Mesenchymal stem cell (in vitro differentiated cells and primary cell): Measurements from ENCODE around the gene LRSAM1.

ENCODE experiments used
- DNase-seq: peaks from one replicate; pipeline ENCODE4 v3.0.0-alpha.2; 2013
- H2AFZ ChIP-seq: one replicate; pipeline ENCODE4 v1.6.1; 2013; ENCODE audit warnings: low read depth, mild to moderate bottlenecking, control low read depth, inconsistent platforms, low read length, moderate library complexity
- H2AK5ac ChIP-seq: 2 replicates; pipeline ENCODE4 v1.6.1; 2013; ENCODE audit warnings: low read length, moderate library complexity, mild to moderate bottlenecking, inconsistent platforms; ENCODE audit not compliant: severe bottlenecking
- H2BK120ac ChIP-seq: one replicate; pipeline ENCODE4 v1.6.1; 2013; ENCODE audit warnings: low read depth, mild to moderate bottlenecking, inconsistent platforms, low read length, moderate library complexity
- H2BK12ac ChIP-seq, 2 experiments: one replicate each; pipeline ENCODE4 v1.6.1; 2013; ENCODE audit warnings: inconsistent platforms in 2 of 2, low read length in 2 of 2, mild to moderate bottlenecking in 2 of 2, moderate library complexity in 2 of 2, control low read depth in 1 of 2
- H2BK15ac ChIP-seq: one replicate; pipeline ENCODE4 v1.6.1; 2013; ENCODE audit warnings: mild to moderate bottlenecking, low read depth, inconsistent platforms; ENCODE audit not compliant: poor library complexity, severe bottlenecking
- H2BK5ac ChIP-seq: 2 replicates; pipeline ENCODE4 v1.6.1; 2013; ENCODE audit warnings: low read depth, mild to moderate bottlenecking, low read length, control low read depth, inconsistent platforms; ENCODE audit not compliant: poor library complexity, severe bottlenecking
- H3K14ac ChIP-seq, 2 experiments: one replicate each; pipeline ENCODE4 v1.6.1; 2013; ENCODE audit warnings: inconsistent platforms in 2 of 2, low read length in 2 of 2, control low read depth in 1 of 2, mild to moderate bottlenecking in 1 of 2, moderate library complexity in 1 of 2
- H3K18ac ChIP-seq, 2 experiments: one replicate each; pipeline ENCODE4 v1.6.1; 2013; ENCODE audit warnings: inconsistent platforms in 2 of 2, low read length in 2 of 2, control low read depth in 1 of 2, low read depth in 1 of 2, mild to moderate bottlenecking in 1 of 2
- H3K23ac ChIP-seq, 2 experiments: one replicate each; pipeline ENCODE4 v1.6.1; 2013; ENCODE audit warnings: inconsistent platforms in 2 of 2, low read length in 2 of 2, mild to moderate bottlenecking in 2 of 2, moderate library complexity in 2 of 2, control low read depth in 1 of 2
- H3K27ac ChIP-seq: 2 replicates; pipeline ENCODE4 v1.5.1; 2013; ENCODE audit warnings: mild to moderate bottlenecking, moderate library complexity, low read length, control low read depth, inconsistent platforms; ENCODE audit not compliant: poor library complexity, severe bottlenecking
- H3K27me3 ChIP-seq, 2 experiments: 2 replicates each; pipeline versions ENCODE4 v1.6.1 to v1.7.0; 2013; ENCODE audit warnings: low read length in 2 of 2, mild to moderate bottlenecking in 2 of 2, moderate library complexity in 2 of 2, control low read depth in 1 of 2, inconsistent platforms in 1 of 2; ENCODE audit not compliant: control insufficient read depth in 1 of 2, insufficient read depth in 1 of 2
- H3K36me3 ChIP-seq, 2 experiments: 2 replicates each; pipeline versions ENCODE4 v1.6.1 to v1.7.0; 2013; ENCODE audit warnings: low read length in 2 of 2, control low read depth in 1 of 2, inconsistent platforms in 1 of 2, low read depth in 1 of 2, mild to moderate bottlenecking in 1 of 2; ENCODE audit not compliant: insufficient read depth in 2 of 2, control insufficient read depth in 1 of 2
- H3K4ac ChIP-seq, 2 experiments: one replicate each; pipeline ENCODE4 v1.6.1; 2013; ENCODE audit warnings: inconsistent platforms in 2 of 2, low read length in 2 of 2, mild to moderate bottlenecking in 2 of 2, moderate library complexity in 2 of 2, control low read depth in 1 of 2, low read depth in 1 of 2
- H3K4me1 ChIP-seq: 2 replicates; pipeline ENCODE4 v1.6.1; 2013; ENCODE audit warnings: low read depth, low read length, control low read depth; ENCODE audit not compliant: control insufficient read depth, insufficient read depth
- H3K4me2 ChIP-seq: 2 replicates; pipeline ENCODE4 v1.6.1; 2013; ENCODE audit warnings: low read length, mild to moderate bottlenecking, inconsistent platforms; ENCODE audit not compliant: poor library complexity, severe bottlenecking
- H3K4me3 ChIP-seq, 2 experiments: 2 replicates each; pipeline versions ENCODE4 v1.5.1 to v1.7.0; 2013; ENCODE audit warnings: low read length in 2 of 2, mild to moderate bottlenecking in 2 of 2, control low read depth in 1 of 2, low read depth in 1 of 2; ENCODE audit not compliant: insufficient read depth in 1 of 2
- H3K79me1 ChIP-seq: replicated peaks from 2 replicates; pipeline ENCODE4 v1.6.1; 2013; ENCODE audit warnings: mild to moderate bottlenecking, control low read depth, low read length, inconsistent platforms; ENCODE audit not compliant: poor library complexity, severe bottlenecking
- H3K9ac ChIP-seq: 2 replicates; pipeline ENCODE4 v1.7.0; 2013; ENCODE audit warnings: mild to moderate bottlenecking, low read length, moderate library complexity
- H3K9me3 ChIP-seq: 2 replicates; pipeline ENCODE4 v1.7.0; 2013; ENCODE audit warnings: mild to moderate bottlenecking, low read length; ENCODE audit not compliant: control insufficient read depth
- H4K8ac ChIP-seq: one replicate; pipeline ENCODE4 v1.6.1; 2013; ENCODE audit warnings: inconsistent platforms, mild to moderate bottlenecking, low read length, moderate library complexity
- H4K91ac ChIP-seq: one replicate; pipeline ENCODE4 v1.6.1; 2013; ENCODE audit warnings: mild to moderate bottlenecking, low read length, inconsistent platforms
- WGBS: methylation state at CpG from one replicate; pipeline ENCODE4 v1.1.7; 2013; ENCODE audit warnings: mixed read lengths; 5-methylcytosine and 5-hydroxymethylcytosine counted together

The LRSAM1 gene

GRCh38 chr9:127516835-127517607 lies 65.7 kb downstream of the LRSAM1 start:
- H2AFZ ChIP-seq: no peak overlapping the region
- no peak overlapping the region for H3K4me2 ChIP-seq
- WGBS: 96% methylated on average over 26 of the region's 26 CpGs
- peak overlapping the region; percentile 74 for H4K91ac ChIP-seq
- no peak overlapping the region for H3K9ac ChIP-seq
- H2BK12ac ChIP-seq: peak overlapping the region; percentile 51 to 67
- no peak overlapping the region for H2BK5ac ChIP-seq
- peak overlapping the region; percentile 41 for H2AK5ac ChIP-seq
- H3K23ac ChIP-seq: no peak overlapping the region
- H3K4me3 ChIP-seq: peak overlapping the region in 1 of 2 experiments; percentile 5
- peaks cover 55 to 70% of the 10 kb centered on the region in 2 experiments for H3K36me3 ChIP-seq
- peak overlapping the region; percentile 86 for H3K27ac ChIP-seq
- H3K4ac ChIP-seq: peak overlapping the region in 1 of 2 experiments; percentile 35
- H3K14ac ChIP-seq: peak overlapping the region in 1 of 2 experiments; percentile 1
- peak overlapping the region; percentile 8 for H4K8ac ChIP-seq
- H3K4me1 ChIP-seq: peaks cover 46% of the 10 kb centered on the region
- no peaks in the 10 kb centered on the region for H3K27me3 ChIP-seq
- no peak overlapping the region for H2BK120ac ChIP-seq
- H3K18ac ChIP-seq: peak overlapping the region; percentile 41 to 63
- peaks cover 2% of the 10 kb centered on the region for H3K79me1 ChIP-seq
- no peak for DNase-seq
- H2BK15ac ChIP-seq: no peak overlapping the region
- no peaks in the 10 kb centered on the region for H3K9me3 ChIP-seq

- Histone ChIP-seq H3K79me1 (peaks cover 4% of the 10 kb centered on the region), H3K23ac (no peak overlapping the region), H2BK15ac (peak overlapping the region; percentile 1), H2BK12ac (peak overlapping the region; percentile 80 to 83), H2BK5ac (no peak overlapping the region), H3K4me3 (no peak overlapping the region), H3K4me2 (no peak overlapping the region), H2AK5ac (peak overlapping the region; percentile 99), H3K4ac (peak overlapping the region in 1 of 2 experiments; percentile 84), H2AFZ (no peak overlapping the region), H4K8ac (peak overlapping the region; percentile 83), H3K27me3 (no peaks in the 10 kb centered on the region), H3K27ac (peak overlapping the region; percentile 86), H3K36me3 (peaks cover 56 to 70% of the 10 kb centered on the region in 2 experiments), H3K9ac (peak overlapping the region; percentile 47), H4K91ac (peak overlapping the region; percentile 94), H2BK120ac (no peak overlapping the region), H3K18ac (peak overlapping the region; percentile 65 to 88), H3K9me3 (no peaks in the 10 kb centered on the region), H3K14ac (no peak overlapping the region), H3K4me1 (peaks cover 50% of the 10 kb centered on the region)
- 98% methylated on average over 11 of the region's 11 CpGs for WGBS
- no peak for DNase-seq
Observed at GRCh38 chr9:127517620-127518019, 66.3 kb downstream of the LRSAM1 start.

GRCh38 chr9:127518091-127518856 lies 67.0 kb downstream of the LRSAM1 start:
- Histone ChIP-seq H3K9me3 (no peaks in the 10 kb centered on the region), H2AFZ (no peak overlapping the region), H3K27ac (peak overlapping the region; percentile 86), H3K4me2 (no peak overlapping the region), H3K14ac (peak overlapping the region in 1 of 2 experiments; percentile 44), H3K9ac (peak overlapping the region; percentile 47), H3K18ac (peak overlapping the region; percentile 65 to 88), H3K4me3 (no peak overlapping the region), H3K4ac (peak overlapping the region; percentile 84 to 90), H3K23ac (peak overlapping the region; percentile 37 to 85), H4K91ac (peak overlapping the region; percentile 94), H2BK5ac (peak overlapping the region; percentile 71), H3K36me3 (peaks cover 58 to 68% of the 10 kb centered on the region in 2 experiments), H3K79me1 (peaks cover 4% of the 10 kb centered on the region), H2BK15ac (peak overlapping the region; percentile 82), H2BK120ac (peak overlapping the region; percentile 82), H2BK12ac (peak overlapping the region; percentile 95), H3K4me1 (peaks cover 52% of the 10 kb centered on the region), H4K8ac (peak overlapping the region; percentile 83), H2AK5ac (peak overlapping the region; percentile 99), H3K27me3 (no peaks in the 10 kb centered on the region)
- 72% methylated on average over 13 of the region's 13 CpGs for WGBS
- no peak for DNase-seq
